GM23338 (cell line): ENCODE data around the gene CPSF3. TPM values are rescaled to one million over a fixed set of nuclear protein-coding genes. Genes with fewer than 3 reads are reported as not detected.

Experiments used
- ATAC-seq: fragments of 200-7000 bp; cut with Tn5 transposase; 3 replicates; pipeline ENCODE4 v1.9.1; 2020
- DNase-seq: peaks from one replicate; pipeline ENCODE4 v3.0.0-alpha.2; 2015; ENCODE audit warnings: low spot score
- H2AFZ ChIP-seq: fragments of 200-600 bp; sonication (generic); 2 replicates; pipeline ENCODE4 v1.8.0; 2016; ENCODE audit warnings: antibody characterized with exemption, mild to moderate bottlenecking, moderate library complexity
- H3F3A ChIP-seq: fragments of 200-600 bp; sonication (generic); replicated peaks from 2 replicates; pipeline ENCODE4 v1.8.0; 2017; ENCODE audit warnings: antibody characterized with exemption, mixed run types, low read depth
- H3K27ac ChIP-seq: fragments of 200-600 bp; sonication (generic); 2 replicates; pipeline ENCODE4 v1.6.1; 2016; ENCODE audit warnings: low read depth
- H3K27me3 ChIP-seq: fragments of 200-600 bp; sonication (generic); 2 replicates; pipeline ENCODE4 v1.8.0; 2016; ENCODE audit warnings: mild to moderate bottlenecking, mixed run types, moderate library complexity; ENCODE audit not compliant: insufficient read depth
- H3K36me3 ChIP-seq: fragments of 200-600 bp; sonication (generic); 2 replicates; pipeline ENCODE4 v1.8.0; 2016; ENCODE audit warnings: mild to moderate bottlenecking; ENCODE audit not compliant: insufficient read depth
- H3K4me1 ChIP-seq: fragments of 200-600 bp; sonication (generic); 2 replicates; pipeline ENCODE4 v1.8.0; 2016; ENCODE audit warnings: mild to moderate bottlenecking, moderate library complexity; ENCODE audit not compliant: insufficient read depth
- H3K4me2 ChIP-seq: fragments of 200-600 bp; sonication (generic); 2 replicates; pipeline ENCODE4 v1.7.1; 2017; ENCODE audit warnings: mixed run types
- H3K4me3 ChIP-seq: fragments of 200-600 bp; sonication (generic); 2 replicates; pipeline ENCODE4 v1.6.1; 2016; ENCODE audit warnings: mixed run types
- H3K79me2 ChIP-seq: fragments of 200-600 bp; sonication (generic); replicated peaks from 2 replicates; pipeline ENCODE4 v1.8.0; 2017; ENCODE audit warnings: mild to moderate bottlenecking; ENCODE audit not compliant: insufficient read depth
- H3K9me2 ChIP-seq: fragments of 200-600 bp; sonication (generic); 2 replicates; pipeline ENCODE4 v1.8.0; 2017; ENCODE audit not compliant: insufficient read depth
- H4K20me1 ChIP-seq: fragments of 200-600 bp; sonication (generic); replicated peaks from 2 replicates; pipeline ENCODE4 v1.8.0; 2017; ENCODE audit warnings: mild to moderate bottlenecking; ENCODE audit not compliant: insufficient read depth
- H3K27ac Mint-ChIP-seq: 2 replicates; pipeline ENCODE4 v1.8.0; 2020; ENCODE audit warnings: inconsistent platforms, mild to moderate bottlenecking, moderate library complexity, mixed read lengths
- H3K27me3 Mint-ChIP-seq: 3 replicates; pipeline ENCODE4 v1.8.0; 2022; ENCODE audit warnings: low read depth, mild to moderate bottlenecking, moderate library complexity, mixed read lengths, inconsistent platforms; ENCODE audit not compliant: insufficient read depth, poor library complexity
- H3K36me3 Mint-ChIP-seq: 3 replicates; pipeline ENCODE4 v1.8.0; 2021; ENCODE audit warnings: low read depth, mild to moderate bottlenecking, inconsistent platforms, moderate library complexity, mixed read lengths
- H3K4me1 Mint-ChIP-seq: 3 replicates; pipeline ENCODE4 v1.8.0; 2020; ENCODE audit warnings: mild to moderate bottlenecking, inconsistent platforms, mixed read lengths
- H3K4me3 Mint-ChIP-seq: 3 replicates; pipeline ENCODE4 v1.8.0; 2021; ENCODE audit warnings: moderate library complexity, mild to moderate bottlenecking, inconsistent platforms, mixed read lengths
- H3K9me3 Mint-ChIP-seq: 3 replicates; pipeline ENCODE4 v1.8.0; 2020; ENCODE audit warnings: moderate library complexity, mild to moderate bottlenecking, inconsistent platforms, mixed read lengths
- CREB1 ChIP-seq: fragments of 250-450 bp; sonication (Bioruptor Pico); IDR thresholded peaks from 2 replicates; pipeline ENCODE4 v1.5.0; 2020; ENCODE audit warnings: low read depth, mild to moderate bottlenecking, moderate library complexity
- EZH2 ChIP-seq: fragments of 200-600 bp; sonication (generic); IDR thresholded peaks from one replicate; pipeline ENCODE4 v1.8.0; 2017; ENCODE audit warnings: antibody characterized with exemption, mild to moderate bottlenecking, low read depth; ENCODE audit not compliant: unreplicated experiment
- EZH2phosphoT487 ChIP-seq: fragments of 200-600 bp; sonication (generic); IDR thresholded peaks from one replicate; pipeline ENCODE4 v1.8.1; 2018; ENCODE audit warnings: antibody characterized with exemption; ENCODE audit not compliant: unreplicated experiment
- JUNB ChIP-seq: IDR thresholded peaks from one replicate; pipeline ENCODE4 v1.6.1; 2016; ENCODE audit warnings: antibody characterized with exemption; ENCODE audit not compliant: unreplicated experiment
- NANOG ChIP-seq: IDR thresholded peaks from 2 replicates; pipeline ENCODE4 v1.6.1; 2016; ENCODE audit warnings: antibody characterized with exemption, borderline replicate concordance
- POLR2AphosphoS5 ChIP-seq: IDR thresholded peaks from 2 replicates; pipeline ENCODE4 v1.6.1; 2016; ENCODE audit warnings: antibody characterized with exemption, low read depth
- STAT1 ChIP-seq: IDR thresholded peaks from one replicate; pipeline ENCODE4 v1.6.1; 2016; ENCODE audit warnings: antibody characterized with exemption; ENCODE audit not compliant: unreplicated experiment
- ZNF114 ChIP-seq: fragments of 250-450 bp; sonication (Bioruptor Pico); IDR thresholded peaks from 2 replicates; pipeline ENCODE4 v1.5.0; 2020; ENCODE audit warnings: mild to moderate bottlenecking, moderate library complexity
- ZNF331 ChIP-seq: fragments of 250-450 bp; sonication (Bioruptor Pico); IDR thresholded peaks from 2 replicates; pipeline ENCODE4 v1.5.0; 2020; ENCODE audit warnings: low read depth, mild to moderate bottlenecking, moderate library complexity
- polyA plus RNA-seq: library from polyadenylated mRNA; unstranded; fragments of >200 nt; fragmentation: Nextera tagmentation; extraction: Ambion mirVana; gene quantifications from 2 replicates; pipeline ENCODE4 v1.2.1, GENCODE V29; 2016
- total RNA-seq: library from RNA; depleted of rRNA; stranded (reverse); fragments of >200 nt; shearing (Covaris generic); gene quantifications from 2 replicates; pipeline ENCODE4 v1.2.3, GENCODE V29; 2014
- TF ChIP-seq, protein P1 (sequence below): fragments of 250-450 bp; sonication (Bioruptor Pico); IDR thresholded peaks from 2 replicates; pipeline ENCODE4 v1.5.0; 2020; ENCODE audit warnings: mild to moderate bottlenecking, moderate library complexity
- TF ChIP-seq, protein P2 (sequence below): IDR thresholded peaks from 2 replicates; pipeline ENCODE4 v1.6.1; 2016; ENCODE audit warnings: antibody characterized with exemption
- TF ChIP-seq, protein P3 (sequence below): IDR thresholded peaks from one replicate; pipeline ENCODE4 v1.6.1; 2018; ENCODE audit warnings: antibody characterized with exemption; ENCODE audit not compliant: unreplicated experiment

The CPSF3 gene
- total and polyA plus RNA-seq, 2 experiments from 2014 or later, result 77.1 to 105 TPM

DNA sequence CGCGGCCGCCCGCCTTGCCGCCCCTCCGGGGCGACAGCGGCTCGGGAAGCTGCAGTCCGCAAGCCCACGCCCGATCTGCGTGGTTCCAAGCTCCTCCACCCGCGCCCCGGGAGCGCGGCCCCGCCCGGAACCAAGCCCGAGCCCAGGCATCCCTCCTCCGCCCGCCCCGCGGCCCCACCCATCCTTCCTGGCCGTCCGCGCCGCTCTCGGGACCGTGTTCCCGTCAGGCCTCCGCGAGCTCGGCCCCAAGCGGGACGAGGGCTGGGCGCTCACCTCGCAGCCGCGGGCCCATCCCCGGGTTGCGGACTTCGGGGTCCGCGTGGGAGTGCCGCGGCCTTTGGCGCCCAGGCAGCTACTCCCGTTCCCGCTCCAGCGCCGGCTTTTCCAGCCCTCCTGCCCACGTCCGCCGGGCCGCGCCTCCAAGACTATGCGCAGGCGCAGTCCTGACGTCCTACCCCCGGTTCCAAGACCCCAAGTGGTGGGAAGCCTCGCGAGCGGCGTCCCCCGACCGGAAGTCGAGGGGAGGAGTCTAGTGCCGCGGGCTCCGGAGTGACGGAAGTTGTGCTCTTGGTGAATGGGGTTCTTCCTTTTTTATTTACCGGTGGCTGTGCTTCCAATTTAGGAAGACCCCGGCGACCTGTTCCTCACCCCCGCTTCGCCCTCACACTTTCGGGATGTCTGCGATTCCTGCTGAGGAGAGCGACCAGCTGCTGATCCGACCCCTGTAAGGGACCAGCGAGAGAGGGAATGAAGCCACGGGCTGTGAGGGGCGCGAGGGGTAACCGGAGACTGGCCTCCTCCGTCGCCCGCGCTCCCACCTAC is at the start of gene CPSF3, which contains the start of gene ITGB1BP1 (continued):
- TF ChIP-seq ZNF114, result no peak

DNA sequence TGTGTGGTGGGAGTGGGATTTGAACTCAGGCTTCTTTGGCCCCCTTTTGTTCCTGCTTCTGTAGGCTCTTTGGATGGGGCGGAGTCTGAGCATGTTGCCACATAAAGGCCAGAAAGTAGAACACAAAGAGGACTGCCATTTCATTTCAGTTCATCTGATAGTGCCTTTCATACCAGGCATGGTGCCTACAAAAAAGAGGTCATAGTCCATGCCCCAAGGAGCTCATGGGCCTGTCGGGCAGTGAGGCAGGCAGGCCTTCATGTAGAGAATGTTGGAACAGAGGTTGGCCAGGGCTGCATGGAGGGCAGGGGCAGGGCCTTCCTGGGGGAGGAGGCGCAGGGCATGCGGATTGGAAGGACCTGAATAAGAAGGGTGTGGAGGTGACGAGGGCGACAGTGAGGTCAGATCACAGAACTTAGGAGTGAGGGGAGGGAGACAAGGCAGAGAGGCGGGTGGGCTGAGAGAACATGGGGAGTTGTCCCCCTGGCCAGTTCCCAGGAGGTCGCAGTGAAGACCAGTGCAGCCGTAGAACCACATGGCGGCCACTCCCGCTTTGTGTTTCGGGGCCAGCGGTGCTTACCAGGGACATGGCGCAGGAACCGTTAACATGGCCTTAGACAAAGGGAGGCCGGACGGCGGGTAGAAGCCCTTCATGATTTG is 49.3 kb upstream of the CPSF3 start:
- H2AFZ ChIP-seq, result no peak overlapping the region
- Mint-ChIP-seq H3K27me3 (peaks cover 13% of the 10 kb centered on the region), H3K36me3 (peaks cover 26% of the 10 kb centered on the region), H3K27ac (peak overlapping the region; percentile 54; the same call in 1 of the 2 replicates), H3K4me1 (peaks cover 31% of the 10 kb centered on the region), H3K9me3 (no peaks in the 10 kb centered on the region; the same call in 2 of the 3 replicates), H3K4me3 (no peak overlapping the region)
- H3F3A ChIP-seq, result no peaks in the 10 kb centered on the region
- no peaks in the 10 kb centered on the region for H3K79me2 ChIP-seq
- H3K27me3 ChIP-seq, result no peaks in the 10 kb centered on the region
- H3K27ac ChIP-seq, result no peak overlapping the region
- ATAC-seq, result no peak
- H3K4me2 ChIP-seq, result no peak overlapping the region
- H3K36me3 ChIP-seq, result no peaks in the 10 kb centered on the region
- no peaks in the 10 kb centered on the region for H4K20me1 ChIP-seq
- no peaks in the 10 kb centered on the region for H3K9me2 ChIP-seq
- H3K4me3 ChIP-seq, result no peak overlapping the region
- no peak for DNase-seq
- peaks cover 9% of the 10 kb centered on the region; the same call in 1 of the 2 replicates for H3K4me1 ChIP-seq
- TF ChIP-seq NANOG (no peak), STAT1 (no peak), JUNB (no peak), EZH2phosphoT487 (no peak), POLR2AphosphoS5 (no peak), ZNF114 (no peak), CREB1 (CRISPR knock-in tag) (no peak), EZH2 (no peak), ZNF331 (CRISPR knock-in tag) (no peak)
- TF ChIP-seq, protein P1, sequence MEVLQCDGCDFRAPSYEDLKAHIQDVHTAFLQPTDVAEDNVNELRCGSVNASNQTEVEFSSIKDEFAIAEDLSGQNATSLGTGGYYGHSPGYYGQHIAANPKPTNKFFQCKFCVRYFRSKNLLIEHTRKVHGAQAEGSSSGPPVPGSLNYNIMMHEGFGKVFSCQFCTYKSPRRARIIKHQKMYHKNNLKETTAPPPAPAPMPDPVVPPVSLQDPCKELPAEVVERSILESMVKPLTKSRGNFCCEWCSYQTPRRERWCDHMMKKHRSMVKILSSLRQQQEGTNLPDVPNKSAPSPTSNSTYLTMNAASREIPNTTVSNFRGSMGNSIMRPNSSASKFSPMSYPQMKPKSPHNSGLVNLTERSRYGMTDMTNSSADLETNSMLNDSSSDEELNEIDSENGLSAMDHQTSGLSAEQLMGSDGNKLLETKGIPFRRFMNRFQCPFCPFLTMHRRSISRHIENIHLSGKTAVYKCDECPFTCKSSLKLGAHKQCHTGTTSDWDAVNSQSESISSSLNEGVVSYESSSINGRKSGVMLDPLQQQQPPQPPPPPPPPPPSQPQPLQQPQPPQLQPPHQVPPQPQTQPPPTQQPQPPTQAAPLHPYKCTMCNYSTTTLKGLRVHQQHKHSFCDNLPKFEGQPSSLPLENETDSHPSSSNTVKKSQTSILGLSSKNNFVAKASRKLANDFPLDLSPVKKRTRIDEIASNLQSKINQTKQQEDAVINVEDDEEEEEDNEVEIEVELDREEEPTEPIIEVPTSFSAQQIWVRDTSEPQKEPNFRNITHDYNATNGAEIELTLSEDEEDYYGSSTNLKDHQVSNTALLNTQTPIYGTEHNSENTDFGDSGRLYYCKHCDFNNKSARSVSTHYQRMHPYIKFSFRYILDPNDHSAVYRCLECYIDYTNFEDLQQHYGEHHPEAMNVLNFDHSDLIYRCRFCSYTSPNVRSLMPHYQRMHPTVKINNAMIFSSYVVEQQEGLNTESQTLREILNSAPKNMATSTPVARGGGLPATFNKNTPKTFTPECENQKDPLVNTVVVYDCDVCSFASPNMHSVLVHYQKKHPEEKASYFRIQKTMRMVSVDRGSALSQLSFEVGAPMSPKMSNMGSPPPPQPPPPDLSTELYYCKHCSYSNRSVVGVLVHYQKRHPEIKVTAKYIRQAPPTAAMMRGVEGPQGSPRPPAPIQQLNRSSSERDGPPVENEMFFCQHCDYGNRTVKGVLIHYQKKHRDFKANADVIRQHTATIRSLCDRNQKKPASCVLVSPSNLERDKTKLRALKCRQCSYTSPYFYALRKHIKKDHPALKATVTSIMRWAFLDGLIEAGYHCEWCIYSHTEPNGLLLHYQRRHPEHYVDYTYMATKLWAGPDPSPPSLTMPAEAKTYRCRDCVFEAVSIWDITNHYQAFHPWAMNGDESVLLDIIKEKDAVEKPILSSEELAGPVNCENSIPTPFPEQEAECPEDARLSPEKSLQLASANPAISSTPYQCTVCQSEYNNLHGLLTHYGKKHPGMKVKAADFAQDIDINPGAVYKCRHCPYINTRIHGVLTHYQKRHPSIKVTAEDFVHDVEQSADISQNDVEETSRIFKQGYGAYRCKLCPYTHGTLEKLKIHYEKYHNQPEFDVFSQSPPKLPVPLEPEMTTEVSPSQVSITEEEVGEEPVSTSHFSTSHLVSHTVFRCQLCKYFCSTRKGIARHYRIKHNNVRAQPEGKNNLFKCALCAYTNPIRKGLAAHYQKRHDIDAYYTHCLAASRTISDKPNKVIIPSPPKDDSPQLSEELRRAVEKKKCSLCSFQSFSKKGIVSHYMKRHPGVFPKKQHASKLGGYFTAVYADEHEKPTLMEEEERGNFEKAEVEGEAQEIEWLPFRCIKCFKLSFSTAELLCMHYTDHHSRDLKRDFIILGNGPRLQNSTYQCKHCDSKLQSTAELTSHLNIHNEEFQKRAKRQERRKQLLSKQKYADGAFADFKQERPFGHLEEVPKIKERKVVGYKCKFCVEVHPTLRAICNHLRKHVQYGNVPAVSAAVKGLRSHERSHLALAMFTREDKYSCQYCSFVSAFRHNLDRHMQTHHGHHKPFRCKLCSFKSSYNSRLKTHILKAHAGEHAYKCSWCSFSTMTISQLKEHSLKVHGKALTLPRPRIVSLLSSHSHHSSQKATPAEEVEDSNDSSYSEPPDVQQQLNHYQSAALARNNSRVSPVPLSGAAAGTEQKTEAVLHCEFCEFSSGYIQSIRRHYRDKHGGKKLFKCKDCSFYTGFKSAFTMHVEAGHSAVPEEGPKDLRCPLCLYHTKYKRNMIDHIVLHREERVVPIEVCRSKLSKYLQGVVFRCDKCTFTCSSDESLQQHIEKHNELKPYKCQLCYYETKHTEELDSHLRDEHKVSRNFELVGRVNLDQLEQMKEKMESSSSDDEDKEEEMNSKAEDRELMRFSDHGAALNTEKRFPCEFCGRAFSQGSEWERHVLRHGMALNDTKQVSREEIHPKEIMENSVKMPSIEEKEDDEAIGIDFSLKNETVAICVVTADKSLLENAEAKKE (CRISPR knock-in tag), result no peak
- TF ChIP-seq, protein P2, sequence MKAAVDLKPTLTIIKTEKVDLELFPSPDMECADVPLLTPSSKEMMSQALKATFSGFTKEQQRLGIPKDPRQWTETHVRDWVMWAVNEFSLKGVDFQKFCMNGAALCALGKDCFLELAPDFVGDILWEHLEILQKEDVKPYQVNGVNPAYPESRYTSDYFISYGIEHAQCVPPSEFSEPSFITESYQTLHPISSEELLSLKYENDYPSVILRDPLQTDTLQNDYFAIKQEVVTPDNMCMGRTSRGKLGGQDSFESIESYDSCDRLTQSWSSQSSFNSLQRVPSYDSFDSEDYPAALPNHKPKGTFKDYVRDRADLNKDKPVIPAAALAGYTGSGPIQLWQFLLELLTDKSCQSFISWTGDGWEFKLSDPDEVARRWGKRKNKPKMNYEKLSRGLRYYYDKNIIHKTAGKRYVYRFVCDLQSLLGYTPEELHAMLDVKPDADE, result no peak
- TF ChIP-seq, protein P3, sequence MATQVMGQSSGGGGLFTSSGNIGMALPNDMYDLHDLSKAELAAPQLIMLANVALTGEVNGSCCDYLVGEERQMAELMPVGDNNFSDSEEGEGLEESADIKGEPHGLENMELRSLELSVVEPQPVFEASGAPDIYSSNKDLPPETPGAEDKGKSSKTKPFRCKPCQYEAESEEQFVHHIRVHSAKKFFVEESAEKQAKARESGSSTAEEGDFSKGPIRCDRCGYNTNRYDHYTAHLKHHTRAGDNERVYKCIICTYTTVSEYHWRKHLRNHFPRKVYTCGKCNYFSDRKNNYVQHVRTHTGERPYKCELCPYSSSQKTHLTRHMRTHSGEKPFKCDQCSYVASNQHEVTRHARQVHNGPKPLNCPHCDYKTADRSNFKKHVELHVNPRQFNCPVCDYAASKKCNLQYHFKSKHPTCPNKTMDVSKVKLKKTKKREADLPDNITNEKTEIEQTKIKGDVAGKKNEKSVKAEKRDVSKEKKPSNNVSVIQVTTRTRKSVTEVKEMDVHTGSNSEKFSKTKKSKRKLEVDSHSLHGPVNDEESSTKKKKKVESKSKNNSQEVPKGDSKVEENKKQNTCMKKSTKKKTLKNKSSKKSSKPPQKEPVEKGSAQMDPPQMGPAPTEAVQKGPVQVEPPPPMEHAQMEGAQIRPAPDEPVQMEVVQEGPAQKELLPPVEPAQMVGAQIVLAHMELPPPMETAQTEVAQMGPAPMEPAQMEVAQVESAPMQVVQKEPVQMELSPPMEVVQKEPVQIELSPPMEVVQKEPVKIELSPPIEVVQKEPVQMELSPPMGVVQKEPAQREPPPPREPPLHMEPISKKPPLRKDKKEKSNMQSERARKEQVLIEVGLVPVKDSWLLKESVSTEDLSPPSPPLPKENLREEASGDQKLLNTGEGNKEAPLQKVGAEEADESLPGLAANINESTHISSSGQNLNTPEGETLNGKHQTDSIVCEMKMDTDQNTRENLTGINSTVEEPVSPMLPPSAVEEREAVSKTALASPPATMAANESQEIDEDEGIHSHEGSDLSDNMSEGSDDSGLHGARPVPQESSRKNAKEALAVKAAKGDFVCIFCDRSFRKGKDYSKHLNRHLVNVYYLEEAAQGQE, result no peak
